Fibroblast of skin of scalp (primary cell): Measurements from ENCODE around the gene ETFRF1.

Experiments
- DNase-seq: peaks from one replicate; pipeline ENCODE4 v3.0.0-alpha.2; 2013

ETFRF1 gene

DNA sequence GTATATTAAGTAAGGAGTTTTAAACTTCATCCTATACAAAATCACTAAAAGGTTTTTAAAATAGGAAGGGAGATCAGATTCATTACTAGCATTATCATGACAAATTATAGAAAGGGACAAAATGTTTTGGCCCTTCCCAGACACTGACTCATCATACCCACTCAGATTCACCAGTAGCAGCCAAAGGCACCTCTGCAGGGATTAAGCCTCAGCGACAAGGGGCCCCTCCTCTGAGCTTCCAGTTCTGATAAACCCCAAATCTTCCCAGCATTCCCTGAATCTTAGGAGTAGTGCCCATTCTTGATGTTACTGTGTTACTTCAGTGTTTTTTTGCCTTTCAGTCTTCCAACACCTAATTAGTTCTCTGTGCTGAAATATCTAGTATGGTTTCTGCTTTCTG is 41.2 kb downstream of the ETFRF1 start:
- peak; percentile 25 for DNase-seq

DNA sequence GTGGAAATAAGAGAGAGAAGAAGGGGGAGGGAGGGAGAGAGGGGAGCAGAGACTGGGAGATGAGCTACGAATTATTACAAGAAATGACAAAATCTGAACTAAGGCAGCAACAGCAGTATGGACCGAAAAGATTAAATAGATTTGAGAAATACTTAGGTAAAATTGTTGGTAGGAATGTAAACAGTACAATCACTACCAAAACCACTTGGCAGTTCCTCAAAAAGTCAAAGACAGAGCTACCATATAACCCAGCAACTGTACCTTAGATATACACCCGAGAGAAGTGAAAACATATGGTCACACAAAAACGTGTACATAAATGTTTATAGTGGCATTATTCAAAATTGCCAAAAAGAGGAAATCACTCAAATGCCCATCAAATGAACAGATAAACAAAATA is 41.6 kb downstream of the ETFRF1 start:
- DNase-seq: no peak

DNA sequence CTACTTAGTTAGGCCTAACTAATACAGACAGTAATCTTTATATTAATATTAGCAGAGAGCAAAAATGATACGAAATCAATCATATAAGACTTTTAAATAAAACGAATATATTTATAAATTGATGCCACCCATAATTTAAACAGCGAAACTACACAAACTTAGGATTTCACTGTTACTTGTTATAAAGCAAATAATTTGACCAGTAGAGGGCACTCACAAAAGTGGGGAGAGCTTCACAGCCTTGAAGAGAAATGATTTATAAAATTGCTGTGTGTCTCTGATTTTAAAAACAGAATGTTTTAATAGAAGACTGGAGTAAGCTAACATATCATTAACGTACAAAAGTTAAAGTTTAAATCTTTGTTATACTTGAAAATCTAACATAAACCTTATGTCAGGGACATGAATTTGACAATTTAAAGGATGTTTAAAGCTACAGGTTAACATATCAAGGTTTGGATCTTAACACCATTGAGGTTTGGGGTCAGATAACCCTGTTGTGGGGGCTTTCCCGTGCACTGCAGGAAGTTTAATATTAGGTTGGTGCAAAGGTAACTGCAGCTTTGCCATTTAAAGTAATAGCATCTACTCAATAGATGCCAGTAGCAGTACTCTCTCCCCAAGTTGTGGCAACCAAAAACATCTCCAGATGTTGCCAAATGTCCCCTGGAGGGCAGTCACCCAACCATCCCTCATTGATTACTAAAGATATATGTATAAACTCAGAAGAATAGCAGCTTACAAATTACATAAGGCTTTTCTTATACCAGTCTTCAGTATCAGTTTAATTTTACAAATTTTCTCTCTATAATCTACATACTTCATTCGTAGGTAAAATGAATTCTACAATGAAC is 46.4 kb downstream of the ETFRF1 start:
- peak; percentile 62 for DNase-seq

DNA sequence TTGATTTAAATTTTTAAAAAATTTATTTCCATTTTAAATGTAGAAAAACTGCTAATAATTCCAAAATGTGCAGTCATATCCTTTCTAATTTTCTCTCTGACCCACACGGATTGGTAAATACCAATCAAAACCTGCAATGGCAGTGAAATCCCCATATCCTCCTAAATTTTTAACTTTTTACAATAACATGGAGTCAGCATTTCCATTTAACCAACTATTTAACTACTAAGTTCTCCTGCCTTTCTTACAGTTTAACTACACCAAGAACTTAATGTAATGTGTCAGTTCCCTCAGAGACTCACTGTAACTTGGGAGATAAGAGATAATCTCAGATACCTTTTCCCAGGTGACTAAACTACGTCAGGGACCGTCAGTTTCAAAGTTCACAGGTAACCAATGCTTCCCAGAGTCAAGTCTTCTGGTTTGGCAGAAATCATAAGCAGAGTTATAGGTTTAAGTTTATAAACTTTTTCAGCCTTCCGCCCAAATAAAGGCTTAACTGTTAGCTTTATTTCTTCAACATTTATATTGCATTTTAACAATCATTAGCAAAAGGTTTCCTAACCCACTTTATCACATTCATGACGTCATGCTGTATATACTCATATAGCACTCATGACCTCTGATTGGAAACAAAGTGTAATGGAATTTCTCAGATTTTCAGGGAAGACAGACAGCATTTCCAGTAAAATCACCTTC is 48.1 kb downstream of the ETFRF1 start:
- no peak for DNase-seq

DNA sequence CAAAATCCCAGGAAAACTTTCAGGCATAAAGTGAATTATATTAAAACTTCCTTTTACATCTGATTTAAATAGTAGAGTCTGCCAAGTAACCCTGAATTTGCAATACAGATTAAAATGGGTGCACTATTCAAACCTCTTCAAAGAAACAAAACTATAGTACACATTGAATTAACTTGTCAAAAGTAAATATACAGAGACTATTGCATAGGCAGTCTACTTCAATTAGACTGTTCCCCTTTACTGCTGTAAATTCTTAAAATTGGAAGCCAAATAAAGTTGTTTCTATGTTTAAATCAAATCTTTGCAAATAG is 48.6 kb downstream of the ETFRF1 start:
- no peak for DNase-seq

DNA sequence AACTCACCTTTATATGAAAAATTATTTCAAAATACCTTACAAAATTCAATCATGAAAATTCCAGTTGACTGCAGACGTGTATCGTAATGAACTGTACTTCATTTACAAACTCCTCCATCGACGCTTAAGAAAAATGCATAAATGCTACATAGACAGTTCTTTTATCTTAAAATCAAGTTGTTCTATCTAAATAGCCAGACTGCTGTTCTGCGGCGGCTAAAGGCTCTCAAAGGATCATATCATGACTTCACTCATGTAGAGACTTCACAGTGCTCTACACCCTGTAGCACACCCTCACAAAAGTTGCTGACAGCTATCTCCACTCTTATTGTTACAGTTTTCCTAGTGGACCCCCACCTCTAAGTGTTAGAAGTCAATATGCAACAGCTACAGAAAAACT is 50.5 kb downstream of the ETFRF1 start:
- DNase-seq: no peak

DNA sequence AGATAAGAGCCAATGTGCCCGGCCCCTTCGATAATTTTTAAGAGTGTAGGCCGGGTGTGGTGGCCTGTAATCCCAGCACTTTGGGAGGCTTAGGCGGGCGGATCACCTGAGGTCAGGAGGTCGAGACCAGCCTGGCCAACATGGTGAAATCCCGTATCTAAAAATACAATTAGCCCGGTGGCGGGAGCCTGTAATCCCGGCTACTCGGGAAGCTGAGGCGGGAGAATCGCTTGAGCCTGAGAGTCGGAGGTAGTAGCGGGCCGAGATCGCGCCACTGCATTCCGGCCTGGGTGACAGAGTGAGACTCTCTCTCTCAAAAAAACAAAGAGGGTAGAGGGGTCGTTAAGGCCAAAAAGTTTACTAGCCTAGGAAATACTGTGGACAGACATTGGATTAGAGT is 53.1 kb downstream of the ETFRF1 start:
- no peak for DNase-seq

DNA sequence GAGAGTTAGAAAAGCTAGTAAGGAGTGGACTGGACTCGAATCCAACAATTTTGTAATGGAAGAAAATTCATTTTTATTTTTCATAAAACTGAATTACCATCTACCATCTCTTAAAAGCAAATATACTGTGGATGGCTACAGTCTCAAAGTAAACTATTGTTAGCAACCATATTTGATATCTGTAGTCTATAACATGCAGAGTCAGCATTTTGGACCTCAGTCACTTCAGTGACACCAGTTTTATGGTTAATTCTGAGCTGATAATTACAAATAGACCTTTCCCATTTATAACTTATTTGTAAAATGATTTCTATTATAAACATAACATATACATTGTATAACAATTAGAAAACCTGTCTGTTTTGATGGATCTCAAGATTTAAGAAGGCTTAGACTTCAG is 53.7 kb downstream of the ETFRF1 start:
- DNase-seq: no peak

DNA sequence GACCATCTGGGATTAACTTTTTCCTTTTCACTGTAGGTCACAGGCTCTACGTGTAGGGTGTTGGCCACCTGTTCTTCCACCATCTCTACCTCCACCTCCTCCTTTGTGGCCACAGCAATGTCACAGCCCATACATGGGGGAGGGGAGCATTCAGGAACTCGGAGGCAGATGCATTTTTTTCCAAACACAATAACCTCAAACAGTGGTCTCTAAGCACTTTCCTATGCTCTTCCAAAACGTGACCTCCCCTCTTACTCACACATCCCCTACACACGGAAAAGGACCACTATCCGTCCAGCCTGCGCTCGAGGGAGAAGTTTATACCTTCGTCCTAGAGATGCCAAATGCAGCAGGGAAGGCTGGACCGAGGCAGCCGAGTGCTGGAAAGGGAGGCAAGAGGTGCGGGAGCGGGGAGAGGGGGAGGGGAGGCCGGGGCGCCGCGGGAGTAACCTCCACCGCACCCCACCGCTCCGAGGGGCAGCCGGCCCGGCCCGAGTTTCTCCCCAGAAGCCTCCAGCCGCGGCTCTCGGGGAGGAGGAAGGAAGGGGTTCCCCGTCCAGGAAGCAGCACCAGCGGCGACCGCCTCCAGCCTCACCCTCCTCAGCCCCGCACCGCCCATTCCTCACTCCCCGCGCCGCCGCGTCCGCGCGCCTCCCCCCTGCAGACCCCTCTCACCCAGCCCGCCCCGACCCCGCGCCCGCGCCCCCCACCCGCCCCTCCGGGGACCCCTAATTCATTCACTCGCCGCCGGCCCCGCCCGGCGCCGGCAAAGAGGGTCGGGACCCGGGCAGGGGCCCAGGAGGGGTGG is 55.1 kb downstream of the ETFRF1 start:
- DNase-seq: no peak

DNA sequence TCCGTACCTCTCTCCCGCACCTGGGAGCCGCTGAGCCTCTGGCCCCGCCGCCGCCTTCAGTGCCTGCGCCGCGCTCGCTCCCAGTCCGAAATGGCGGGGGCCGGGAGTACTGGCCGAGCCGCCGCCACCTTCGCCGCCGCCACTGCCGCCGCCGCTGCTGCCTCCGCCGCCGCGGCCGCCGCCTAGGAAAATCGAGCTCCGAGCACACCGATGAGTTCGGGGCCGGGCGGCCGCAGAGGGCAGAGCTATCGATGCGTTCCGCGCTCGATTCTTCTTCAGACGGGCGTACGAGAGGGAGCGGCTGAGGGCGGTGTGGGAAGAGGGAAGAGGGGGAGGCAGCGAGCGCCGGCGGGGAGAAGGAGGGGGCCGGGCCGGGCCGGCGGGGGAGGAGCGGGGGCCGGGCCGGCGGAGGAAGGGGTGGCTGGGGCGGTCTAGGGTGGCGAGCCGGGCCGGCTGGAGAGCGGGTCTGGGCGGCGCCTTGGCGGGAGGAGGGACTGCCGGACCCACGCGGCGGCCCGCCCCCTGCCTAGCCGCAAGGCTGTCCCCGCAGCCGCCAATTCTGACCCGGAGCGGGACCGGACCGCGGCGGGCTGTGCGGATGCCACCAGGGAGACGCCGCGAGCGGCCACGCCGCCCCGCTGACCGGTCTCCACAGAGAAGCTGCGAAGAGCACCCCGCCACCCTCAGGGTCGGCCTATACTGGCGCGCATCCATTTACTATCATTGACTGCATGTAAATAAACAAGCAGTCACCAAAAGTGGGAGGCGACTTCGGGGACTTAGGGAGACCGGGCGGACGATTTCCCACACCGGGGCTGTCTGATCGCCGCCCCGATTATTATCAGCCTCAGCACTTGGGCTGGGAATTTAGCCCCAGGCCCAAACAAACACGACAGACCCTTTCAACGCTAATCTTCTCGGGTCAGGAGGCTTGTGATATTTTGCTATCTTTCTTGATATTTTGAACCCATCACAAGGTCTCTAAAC is 56.0 kb downstream of the ETFRF1 start, which contains the start of gene KRAS:
TSS of gene KRAS (minus strand) at position 186 of the 987 bp plus-strand sequence.
- peak; percentile 99 for DNase-seq

DNA sequence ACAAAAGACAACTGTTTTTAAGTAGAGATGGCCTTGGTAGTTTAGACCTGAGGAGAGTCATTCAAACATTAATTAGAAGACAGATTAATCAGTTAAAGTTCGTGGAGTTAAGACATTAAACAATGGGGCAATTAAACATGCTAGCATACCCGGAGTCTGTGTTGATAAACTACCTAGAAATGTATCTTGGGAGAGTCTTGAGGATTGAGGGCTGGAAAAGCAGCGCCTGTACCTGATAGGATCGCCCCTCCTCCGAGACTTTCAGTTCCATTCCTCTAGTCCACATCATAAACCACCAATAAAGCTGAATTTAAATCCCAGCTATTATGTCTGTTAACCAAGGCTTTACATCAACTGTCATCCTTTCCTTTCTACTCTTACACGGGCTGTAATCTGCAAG is 56.7 kb downstream of the ETFRF1 start:
- DNase-seq: no peak

DNA sequence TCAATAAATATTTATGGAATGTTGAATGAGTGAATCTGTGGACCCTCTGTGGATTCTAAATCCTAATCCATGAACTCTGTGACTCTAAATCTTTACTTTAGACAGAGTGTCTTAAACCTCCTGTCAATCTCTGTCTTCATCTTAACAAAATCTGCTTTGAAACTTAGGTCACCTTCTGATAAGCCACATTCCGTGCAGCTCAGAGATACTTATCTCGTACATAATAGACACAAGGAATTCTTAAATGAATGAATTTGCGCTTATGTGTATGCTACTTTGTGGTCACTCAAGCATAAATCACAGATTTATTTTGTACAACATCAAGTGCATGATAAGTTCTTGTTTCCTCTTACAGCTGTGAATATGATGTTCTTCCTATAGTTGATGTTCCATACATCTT is 57.9 kb downstream of the ETFRF1 start:
- DNase-seq: no peak

DNA sequence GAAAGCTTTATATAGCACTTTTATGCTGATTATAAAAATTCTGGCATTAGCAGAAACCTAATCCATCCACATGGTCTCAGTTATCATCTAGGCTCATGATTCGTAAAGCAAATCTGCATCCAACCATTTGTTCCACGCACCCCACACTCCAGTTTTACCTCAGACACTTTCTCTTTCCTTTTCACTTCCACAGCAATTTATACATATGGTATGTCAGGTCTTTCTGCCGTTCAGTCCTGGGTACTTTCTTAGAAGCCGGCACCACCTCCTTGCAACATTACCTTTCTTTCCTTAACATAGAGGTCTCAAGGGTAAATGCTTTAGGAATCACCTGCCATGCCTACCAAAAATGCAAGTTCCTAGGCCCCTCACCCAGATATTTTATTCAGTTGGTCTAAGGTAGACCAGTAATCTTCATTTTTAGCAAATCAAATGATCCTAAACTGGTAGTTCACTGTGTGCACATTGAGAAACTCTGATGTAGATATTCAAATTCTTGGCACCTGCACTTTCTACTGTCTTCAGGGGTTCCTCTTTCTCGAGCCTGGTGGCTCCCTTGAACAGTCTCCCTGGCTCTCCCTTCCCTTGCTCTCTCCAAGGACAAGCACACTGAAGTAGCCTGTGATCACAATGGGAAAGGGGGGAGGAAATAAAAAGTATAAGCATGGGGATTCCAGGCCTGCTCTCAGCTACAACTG is 58.5 kb downstream of the ETFRF1 start:
- DNase-seq: no peak

DNA sequence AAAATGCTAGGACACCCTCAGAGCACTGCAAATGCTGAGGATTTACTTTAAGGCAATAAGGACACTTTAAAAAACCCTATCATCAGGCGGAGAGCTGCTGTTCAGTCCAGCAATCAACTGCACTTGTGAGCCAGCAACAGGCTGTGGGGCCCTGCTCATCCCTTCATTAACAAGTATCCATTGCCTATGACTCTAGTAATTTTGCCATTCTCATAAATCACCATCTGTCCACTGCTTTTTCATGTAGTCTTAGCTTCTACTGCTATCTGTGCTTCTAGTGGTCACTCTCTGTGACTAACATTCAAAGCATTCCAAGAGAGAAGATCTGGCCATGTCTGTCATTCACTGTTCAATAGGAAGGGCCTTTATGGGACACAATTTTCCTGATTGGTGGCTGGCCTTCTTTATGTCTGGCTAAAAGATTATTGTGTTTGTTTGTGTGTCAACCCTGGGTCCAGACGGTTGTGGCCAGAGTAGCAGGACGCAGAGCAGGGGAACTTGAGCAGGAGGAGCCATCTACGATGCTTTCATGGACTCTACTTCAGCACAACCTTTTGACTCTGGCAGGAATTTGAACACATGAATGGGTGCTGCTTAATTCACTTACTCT is 59.3 kb downstream of the ETFRF1 start:
- DNase-seq: peak; percentile 51
